ELR (cell line): Measurements from ENCODE around the gene FAM234B.
A peak's percentile ranks its signal among the peaks of the same experiment; 100 is the strongest.
"Not testable (repeated sequence)": the region's sequence is repeated elsewhere in the genome, so short reads cannot be mapped to it uniquely, and the experiment has no call there.

Experiments used
- DNase-seq: peaks from one replicate; pipeline ENCODE4 v3.0.0-alpha.2; 2015; ENCODE audit warnings: low read depth

Gene FAM234B

GRCh38 chr12:13060581-13060980 lies 16.4 kb downstream of the FAM234B start:
- no peak for DNase-seq

DNA sequence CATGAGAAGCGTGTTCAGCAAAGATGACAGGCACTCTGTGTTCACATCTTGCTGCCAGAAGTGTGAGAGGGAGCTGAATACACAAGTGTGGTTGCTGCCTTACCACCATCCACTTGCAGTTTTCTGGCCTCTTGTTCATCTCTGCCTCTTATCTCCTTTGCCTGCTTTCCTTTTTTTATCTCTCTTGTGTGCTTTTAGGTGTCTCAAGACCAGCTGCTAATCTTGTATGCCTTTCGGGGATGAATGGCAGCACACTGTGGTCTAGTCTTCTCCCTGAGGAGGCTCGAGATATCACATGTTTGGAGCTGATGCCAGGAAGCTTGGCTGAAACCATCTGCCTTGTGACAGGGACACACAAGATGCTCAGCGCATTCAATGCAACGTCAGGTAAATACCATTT lies 17.2 kb downstream of the FAM234B start:
- DNase-seq = no peak

DNA sequence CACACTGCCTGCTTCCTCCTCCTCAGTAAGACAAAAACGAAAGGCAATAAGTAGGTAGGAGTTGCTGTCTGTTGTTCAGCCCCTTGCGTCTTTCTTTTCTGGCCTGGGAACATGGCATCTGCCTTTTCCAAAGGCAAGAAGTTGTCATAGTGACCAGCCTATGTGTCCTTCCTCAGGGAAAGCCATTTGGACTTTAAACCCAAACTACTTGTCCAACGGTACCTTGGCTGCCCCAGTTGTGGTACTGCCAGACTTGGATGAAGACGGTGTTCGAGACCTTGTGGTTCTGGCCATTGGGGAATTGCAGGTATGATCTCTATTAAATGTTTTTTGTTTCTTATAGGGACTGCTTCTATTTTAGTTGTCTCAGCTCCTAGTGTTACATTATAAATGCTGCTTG lies 18.5 kb downstream of the FAM234B start:
- DNase-seq = no peak

DNA sequence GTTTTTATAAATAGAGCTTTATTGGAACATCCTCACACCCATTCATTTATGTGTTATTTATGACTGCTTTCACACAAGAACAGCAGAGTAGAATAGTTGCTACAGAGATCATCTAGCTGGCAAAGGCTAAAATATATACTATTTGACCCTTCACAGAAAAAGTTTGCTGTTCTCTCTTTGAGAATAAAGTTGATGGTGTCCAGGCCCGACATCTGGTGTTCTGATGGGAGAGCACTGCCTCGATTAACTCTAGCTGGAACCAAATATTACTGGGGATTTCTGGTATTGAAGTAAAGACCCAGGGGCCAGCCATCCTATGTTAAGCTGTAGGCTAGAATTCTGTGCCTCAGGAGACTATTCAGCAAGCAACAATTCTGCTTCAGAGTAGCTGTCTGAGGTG lies 21.8 kb downstream of the FAM234B start:
- no peak for DNase-seq

GRCh38 chr12:13066459-13066858 lies 22.3 kb downstream of the FAM234B start:
- no peak for DNase-seq

DNA sequence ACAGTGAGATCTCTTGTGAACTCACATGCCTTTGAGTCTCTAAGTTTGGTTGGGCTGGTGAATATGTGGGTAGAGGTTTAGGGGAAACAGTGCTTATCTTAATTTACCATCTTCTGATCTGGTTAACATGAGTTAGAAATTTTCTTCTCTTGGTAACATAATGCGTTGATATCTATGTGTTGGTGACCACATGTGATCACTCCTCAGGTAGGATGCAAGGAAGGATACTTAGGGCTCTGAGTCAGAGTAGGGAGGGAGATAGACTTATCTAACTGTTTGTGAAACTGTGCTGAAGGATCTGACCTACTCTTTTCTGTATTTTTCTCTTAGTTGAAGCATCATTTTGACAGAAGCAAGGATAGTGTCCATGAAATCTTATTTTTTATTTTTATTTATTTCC lies 23.1 kb downstream of the FAM234B start:
- no peak for DNase-seq

GRCh38 chr12:13069380-13069779 lies 25.2 kb downstream of the FAM234B start:
- DNase-seq = no peak

- no peak for DNase-seq
These were observed 27.4 kb downstream of the FAM234B start for GRCh38 chr12:13071305-13072280.

GRCh38 chr12:13073173-13073572 lies 29.0 kb downstream of the FAM234B start:
- no peak for DNase-seq

- DNase-seq = peak; percentile 29
These were observed 30.4 kb downstream of the FAM234B start for GRCh38 chr12:13074396-13075117.

DNA sequence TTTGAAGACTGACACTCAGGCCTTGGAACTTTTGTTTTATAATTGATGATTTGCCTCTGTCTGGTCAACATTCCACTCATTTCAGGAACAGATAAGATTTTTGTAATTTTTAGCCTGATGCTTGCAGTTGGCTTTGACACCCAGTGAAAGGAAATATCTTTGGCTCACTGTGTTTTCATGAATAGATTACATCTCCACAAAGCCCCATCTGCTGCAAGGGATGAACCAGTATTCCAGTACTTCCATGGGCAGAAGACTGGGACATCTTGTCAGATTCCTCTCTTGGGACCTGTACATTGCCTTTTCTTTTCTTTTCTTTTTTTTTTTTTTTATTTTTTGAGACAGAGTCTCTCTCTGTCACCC lies 30.9 kb downstream of the FAM234B start:
- no peak for DNase-seq

DNA sequence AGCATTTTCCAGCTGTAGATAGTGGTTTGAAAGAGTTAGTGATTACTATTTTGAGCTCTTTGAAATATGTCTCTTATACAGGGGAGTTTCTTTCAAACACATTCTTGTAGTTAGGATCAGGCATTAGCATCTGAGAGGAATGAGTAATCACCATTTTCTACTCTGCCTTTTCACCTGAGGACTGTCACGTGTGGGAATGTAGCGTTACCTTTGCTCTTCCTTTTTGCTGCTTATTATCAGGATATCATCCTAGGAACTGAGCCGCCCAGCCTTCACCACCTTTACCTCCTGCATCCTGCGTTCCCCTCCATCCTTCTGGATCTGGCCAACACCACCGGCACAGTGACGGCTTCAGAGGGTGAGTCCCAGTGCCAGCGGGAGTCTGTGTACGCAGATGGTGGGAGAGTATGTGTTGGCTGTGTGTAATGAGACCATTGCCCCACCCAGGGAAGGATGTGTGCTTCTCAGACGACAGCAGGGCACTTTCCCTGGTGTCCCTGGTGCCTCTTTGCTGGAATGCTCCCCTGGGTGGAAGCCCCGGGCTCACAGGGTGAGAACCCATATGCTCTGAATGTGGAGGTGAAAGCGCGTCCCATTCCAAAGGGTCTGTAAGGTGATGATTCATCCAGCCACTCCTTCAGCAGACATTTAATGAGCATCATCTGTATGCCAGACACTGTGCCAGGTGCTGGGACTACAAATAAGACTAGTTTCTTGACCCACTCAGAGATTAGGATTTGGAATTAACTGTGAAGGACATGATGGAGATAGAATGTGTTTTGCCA lies 31.8 kb downstream of the FAM234B start:
- DNase-seq = no peak

DNA sequence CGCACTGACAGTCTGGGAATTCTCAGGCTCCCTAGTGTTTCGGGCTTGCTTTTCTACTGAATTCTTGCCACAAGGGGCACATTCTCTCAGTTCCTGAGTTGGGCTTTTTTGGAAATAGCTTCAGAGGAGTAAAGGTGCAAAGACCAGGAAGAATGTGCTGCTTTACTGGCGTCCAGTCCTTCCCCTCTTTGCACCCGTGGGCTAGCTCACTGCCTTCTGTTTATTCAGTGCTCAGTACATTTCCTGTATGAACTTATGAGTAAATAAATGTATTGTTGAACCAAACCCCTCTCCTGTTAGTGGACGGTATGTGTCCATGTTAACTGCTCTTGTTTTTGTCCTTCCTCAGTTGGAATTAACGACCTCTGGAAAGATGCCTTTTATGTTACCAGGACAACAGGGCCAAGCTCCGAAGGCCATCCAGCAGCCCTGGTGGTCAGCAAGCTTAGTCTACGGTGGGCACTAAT lies 35.3 kb downstream of the FAM234B start:
- no peak for DNase-seq

- DNase-seq = no peak
These were observed 36.1 kb downstream of the FAM234B start for GRCh38 chr12:13080266-13080665.

GRCh38 chr12:13082861-13083260 lies 38.7 kb downstream of the FAM234B start:
- no peak for DNase-seq

GRCh38 chr12:13083638-13084037 lies 39.5 kb downstream of the FAM234B start:
- DNase-seq = not testable (repeated sequence)

DNA sequence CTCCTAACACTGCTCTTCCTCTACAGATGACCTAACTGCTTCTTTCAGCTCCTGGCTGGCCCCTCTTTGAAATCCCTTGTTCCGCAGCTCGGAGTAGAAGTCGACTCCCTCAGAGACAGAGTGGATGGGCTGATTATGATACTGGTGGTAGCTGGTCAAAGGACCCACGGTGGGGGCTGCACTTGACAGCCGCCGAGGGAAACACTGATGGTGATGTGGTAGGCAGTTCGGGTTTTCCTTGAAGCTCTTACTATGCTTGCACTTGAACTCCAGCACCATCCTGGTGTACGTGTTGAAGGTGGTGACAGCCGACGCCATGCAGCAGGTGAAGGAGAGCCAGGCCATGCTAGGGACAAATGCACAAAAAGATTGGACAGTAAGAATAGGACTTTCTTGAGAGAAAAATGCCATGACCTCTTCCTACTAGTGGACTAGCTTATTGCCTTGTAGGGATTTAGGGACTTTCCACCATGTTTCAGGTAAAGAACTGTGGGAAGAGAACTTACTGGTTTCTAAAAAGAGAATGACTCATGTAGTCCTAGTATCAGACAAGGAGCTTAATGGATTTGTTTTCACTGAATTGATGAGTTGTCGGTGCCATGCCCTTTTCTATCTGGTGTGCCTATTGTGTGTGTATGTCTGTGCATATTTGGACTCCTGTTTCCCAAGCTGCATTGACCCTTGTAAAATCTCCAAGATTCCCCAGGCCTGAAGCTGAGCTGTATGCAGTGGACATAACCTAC lies 40.9 kb downstream of the FAM234B start:
- no peak for DNase-seq

DNA sequence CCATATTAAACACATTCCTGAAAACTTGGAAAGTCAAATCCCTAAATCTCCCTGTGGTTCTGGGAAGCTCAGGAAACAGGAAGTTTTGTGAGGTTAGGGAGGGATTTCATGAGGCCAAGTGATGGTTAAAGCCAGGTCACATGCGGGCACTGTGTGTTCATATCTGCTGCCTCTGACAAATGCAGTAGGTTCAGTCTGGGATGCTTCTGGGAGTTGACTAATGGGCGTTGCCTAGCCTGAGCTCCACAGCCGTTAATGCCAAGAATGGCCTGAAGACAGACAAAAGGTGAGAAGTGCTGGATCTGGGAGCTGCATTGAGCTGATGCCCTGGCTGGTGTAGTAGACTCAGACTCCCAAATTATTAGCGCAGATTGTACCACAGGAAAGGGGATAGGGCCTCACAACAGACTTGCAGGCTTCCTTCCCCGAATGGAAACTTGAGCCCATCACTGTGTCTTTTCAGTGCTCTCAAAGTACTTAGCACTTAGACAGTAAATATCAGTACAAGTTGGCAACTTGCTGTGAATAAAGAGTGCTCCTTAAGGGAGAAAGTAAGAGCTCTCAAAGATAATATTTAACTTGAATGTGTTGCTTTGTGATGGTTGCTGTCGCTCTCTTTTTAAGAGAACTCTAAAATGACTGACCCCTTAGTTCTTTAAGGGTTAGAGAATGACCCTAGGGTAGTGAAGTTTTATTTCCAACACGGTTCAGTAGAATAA lies 41.9 kb downstream of the FAM234B start:
- no peak for DNase-seq

- no peak for DNase-seq
These were observed 43.6 kb downstream of the FAM234B start for GRCh38 chr12:13087766-13088165.

DNA sequence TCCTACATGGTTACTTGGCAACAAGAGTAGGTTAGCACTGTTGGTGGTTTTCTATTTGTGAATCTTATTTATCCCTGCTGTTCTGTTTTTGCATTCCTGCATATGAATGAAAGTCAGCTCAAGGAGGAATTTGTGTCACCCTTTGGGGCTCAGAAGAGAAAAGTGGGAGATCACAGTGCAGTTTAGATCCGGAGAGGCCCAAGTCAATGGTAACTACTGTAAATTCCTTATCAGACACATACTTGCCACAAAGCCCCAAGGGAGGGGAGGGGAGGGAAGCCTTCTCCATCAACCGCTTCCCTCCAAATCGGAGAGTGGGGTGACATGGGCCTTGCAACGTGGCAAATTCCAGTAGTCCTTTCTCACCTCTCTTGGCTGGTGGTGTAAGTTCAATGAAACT lies 44.3 kb downstream of the FAM234B start:
- no peak for DNase-seq

DNA sequence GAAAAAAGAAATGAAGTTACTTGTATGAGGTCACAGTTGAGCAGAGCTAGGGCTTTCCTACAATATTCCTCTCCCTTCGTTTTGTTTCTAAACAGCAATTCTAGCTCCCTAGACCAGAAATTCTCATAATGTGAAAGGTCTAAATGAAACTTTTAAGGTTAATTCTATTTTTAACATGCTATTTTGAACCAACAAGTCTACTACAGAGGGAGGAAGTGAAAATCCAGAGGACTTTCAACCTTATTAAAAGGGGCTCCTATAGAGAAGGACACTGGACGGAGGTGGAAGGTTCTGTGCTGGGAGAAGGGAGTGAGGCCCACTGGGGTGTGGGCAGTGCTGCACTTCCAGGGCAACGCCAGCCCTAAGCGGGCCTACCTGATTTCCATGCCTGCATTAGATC lies 45.9 kb downstream of the FAM234B start:
- DNase-seq = no peak
